D721Med (cell line): ENCODE results near the gene DYRK1A.

Source experiments
- DNase-seq: peaks from one replicate; pipeline ENCODE4 v3.0.0; 2011; ENCODE audit warnings: low spot score; ENCODE audit not compliant: insufficient read length
- FAIRE-seq: peaks from 2 replicates; lab custom pipeline; 2011; peaks lifted over from hg19 to GRCh38; lab: Jason Lieb, UNC
- TF ChIP-seq, protein P1 (sequence below): IDR thresholded peaks from 2 replicates; pipeline ENCODE4 v1.5.1; 2012; ENCODE audit warnings: mild to moderate bottlenecking, control low read depth; ENCODE audit not compliant: insufficient read depth; ENCODE audit errors: missing control alignments

The DYRK1A gene

DNA sequence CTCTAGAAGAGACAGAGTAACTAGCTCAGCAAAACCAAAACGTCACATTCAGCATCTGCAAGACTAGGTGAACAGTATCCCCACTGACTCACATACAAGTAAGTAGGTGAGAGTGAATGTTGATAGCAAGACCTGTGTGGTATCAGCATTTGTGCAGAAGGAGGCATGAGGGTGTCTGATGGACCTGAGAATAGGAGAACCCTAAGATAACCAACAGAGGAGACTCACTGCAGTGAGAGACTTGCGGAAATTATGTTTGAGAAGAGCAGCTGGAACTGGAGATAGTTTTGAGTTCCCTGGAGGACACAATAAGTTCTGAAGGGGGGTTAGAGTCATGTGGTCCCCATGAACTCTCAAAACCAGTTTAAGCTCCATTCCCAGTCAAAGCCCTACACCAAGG, 59.1 kb downstream of the DYRK1A start:
- TF ChIP-seq, protein P1, sequence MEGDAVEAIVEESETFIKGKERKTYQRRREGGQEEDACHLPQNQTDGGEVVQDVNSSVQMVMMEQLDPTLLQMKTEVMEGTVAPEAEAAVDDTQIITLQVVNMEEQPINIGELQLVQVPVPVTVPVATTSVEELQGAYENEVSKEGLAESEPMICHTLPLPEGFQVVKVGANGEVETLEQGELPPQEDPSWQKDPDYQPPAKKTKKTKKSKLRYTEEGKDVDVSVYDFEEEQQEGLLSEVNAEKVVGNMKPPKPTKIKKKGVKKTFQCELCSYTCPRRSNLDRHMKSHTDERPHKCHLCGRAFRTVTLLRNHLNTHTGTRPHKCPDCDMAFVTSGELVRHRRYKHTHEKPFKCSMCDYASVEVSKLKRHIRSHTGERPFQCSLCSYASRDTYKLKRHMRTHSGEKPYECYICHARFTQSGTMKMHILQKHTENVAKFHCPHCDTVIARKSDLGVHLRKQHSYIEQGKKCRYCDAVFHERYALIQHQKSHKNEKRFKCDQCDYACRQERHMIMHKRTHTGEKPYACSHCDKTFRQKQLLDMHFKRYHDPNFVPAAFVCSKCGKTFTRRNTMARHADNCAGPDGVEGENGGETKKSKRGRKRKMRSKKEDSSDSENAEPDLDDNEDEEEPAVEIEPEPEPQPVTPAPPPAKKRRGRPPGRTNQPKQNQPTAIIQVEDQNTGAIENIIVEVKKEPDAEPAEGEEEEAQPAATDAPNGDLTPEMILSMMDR: no peak
- FAIRE-seq (no peak), DNase-seq (no peak)

DNA sequence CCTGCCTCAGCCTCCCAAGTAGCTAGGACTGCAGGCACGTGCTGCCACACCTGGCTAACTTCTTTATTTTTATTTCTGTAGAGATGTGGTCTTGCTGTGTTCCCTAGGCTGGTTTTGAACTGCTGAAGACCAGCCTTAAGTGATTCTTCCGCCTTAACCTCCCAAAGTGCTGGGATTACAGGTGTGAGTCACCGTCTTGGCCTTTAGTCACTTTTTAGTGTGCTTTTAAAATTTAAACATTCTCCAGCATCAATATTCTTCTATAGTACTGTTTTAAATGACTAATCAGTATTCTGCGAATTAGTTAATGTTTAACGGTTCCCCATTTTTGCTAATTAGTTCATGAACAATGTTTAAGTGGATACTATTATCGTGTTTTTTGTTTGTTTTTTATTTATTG, 60.6 kb downstream of the DYRK1A start:
- DNase-seq: no peak
- TF ChIP-seq, protein P1: no peak
- no peak for FAIRE-seq

DNA sequence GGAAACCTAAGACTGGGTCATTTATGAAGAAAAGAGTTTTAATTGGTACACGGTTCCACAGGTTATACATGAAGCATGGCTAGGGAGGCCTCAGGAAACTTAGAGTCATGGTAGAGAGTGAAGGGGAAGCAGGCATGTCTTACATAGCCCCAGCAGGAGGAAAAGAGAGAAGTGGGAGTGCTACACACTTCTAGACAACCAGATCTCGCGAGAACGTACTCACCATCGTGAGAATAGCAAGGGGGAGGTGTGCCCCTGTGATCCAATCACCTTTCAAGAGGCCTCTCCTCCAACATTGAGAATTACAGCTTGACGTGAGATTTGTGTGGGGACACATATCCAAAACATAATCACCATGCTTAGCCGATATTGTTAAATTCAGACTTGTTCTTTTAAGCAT, 62.8 kb downstream of the DYRK1A start:
- DNase-seq (no peak), FAIRE-seq (no peak)
- TF ChIP-seq, protein P1: no peak

DNA sequence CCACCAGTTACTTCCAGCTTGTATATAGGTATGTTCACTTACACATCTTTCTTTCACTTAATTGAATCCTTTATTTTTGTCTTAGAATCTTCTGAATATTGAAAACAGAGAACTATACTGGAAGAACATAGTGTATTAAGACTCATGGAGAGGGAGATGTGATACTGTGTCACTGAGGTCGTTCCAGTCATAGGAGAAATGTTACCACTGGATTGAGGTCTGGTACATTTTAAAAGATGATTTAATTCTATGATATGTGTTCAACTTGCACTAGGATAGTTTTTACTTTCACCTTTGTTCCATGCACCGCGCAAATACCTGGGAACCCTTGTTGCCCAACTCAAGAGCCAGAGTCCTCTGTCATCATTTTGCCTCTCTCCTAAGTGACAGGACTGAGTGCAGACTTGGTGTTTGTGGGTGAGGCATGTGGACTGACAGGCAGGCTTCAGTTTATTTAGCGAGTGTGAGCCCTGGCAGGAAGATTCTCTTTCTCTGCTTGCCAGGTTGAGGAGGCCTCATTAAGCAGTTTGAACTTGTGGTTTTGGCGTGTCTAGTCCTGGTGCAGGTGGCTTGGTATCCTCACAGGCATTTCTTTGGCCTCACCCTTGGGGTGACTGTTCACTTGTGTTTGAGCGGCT, 63.7 kb downstream of the DYRK1A start:
- TF ChIP-seq, protein P1: no peak
- FAIRE-seq: no peak

DNA sequence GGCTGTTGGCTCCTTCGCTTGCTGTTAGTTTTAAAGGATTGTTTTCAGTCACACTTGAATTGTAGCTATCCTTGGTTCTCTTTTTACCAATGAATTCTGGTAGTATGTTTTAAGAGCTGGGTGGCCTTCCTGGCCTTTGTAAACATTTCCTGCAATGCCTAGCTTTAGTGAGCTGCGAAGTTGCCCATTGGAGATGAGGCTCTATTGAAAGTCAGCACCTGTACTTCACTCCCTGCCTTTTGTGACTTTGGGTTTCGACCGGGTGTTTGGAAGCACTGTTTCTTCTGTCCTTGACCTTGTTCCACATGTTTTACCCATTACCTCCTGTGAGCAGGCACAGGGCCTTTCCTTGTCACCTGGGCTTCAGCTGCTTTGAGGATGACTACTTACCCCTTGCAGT, 64.7 kb downstream of the DYRK1A start:
- DNase-seq (no peak), FAIRE-seq (no peak)
- TF ChIP-seq, protein P1: no peak

More for the DNA sequence above, 63.7 kb downstream of the DYRK1A start:
- DNase-seq: no peak

DNA sequence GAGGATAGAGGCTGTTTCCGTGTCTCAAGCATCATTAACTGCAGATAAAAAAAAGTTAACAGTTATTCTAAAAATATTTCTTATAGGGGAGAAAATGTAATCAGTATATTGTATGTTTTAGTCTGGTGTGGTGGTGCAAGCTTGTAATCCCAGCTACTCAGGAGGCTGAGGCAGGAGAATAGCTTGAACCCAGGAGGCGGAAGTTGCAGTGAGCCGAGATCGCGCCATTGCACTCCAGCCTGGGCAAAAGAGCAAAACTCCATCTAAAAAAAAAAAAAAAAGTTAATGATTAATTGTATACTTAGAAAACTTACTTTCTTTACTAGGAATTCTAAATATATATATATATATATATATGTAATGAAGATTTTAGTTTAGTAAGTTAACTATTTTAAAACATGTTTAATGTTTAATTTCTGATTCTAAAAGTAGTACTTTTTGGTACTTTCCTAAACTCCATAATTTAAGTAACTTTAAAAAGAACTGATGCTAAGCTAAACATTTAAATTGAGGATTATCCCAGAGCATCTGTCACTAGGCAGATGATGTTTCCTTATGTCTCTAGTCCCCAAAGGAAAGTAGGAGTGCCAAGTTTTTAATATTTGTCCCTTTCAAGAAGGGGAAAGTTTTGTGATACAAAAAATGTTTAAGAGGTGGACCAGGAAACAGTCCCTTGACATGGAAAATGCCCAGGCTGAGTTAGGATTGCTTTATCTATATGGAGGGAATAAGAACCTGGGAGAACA, 66.3 kb downstream of the DYRK1A start:
- TF ChIP-seq, protein P1: no peak
- FAIRE-seq (no peak), DNase-seq (no peak)

DNA sequence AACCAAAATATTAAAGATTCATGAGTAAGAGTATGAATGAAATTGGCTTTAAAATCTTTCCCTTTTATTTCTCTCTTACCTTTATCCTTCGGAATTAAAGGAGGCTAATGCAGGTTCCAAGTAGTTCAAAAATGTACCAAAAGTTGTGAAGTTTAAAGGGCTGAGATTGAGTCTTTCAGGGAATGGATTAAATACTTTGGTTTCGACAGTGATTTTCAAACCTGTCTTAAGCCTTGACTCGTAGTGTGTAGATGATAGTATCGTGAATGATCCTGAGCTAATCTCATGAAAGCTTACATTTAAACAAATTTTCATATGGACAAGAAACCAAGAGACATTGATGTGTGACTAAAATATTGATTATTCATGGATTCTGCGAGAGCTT, 66.9 kb downstream of the DYRK1A start:
- peak; percentile 92 for FAIRE-seq
- TF ChIP-seq, protein P1: no peak
- DNase-seq: no peak
